ENCODE results near the gene KRTAP4-1.

- TF ChIP-seq CTCF (IDR thresholded peaks at IDR 0.05) (no peak), POLR2A (IDR thresholded peaks at IDR 0.05) (no peak)
These were observed 20.9 kb downstream of the KRTAP4-1 start for GRCh38 chr17:41163828-41164227.

Measured in adrenal gland (tissue), 5 donors.